Stimulated activated CD4-positive, alpha-beta T cell treated with anti-CD3 and anti-CD28 coated beads, Interleukin-1b, Interleukin-23, amount 100 ng/mL, for 4 hours (primary cell): ENCODE measurements around the gene CCDC186.
A peak's percentile ranks its signal among the peaks of the same experiment; 100 is the strongest.
"Not testable (repeated sequence)": the region's sequence is repeated elsewhere in the genome, so short reads cannot be mapped to it uniquely, and the experiment has no call there.

Source experiments
- DNase-seq, 2 donors: peaks; one replicate each; pipeline ENCODE4 v3.0.0-alpha.2; 2020; ENCODE audit warnings: low read depth in 2 of 2

Gene CCDC186

GRCh38 chr10:114174695-114175188 lies 739 bp upstream of the CCDC186 start:
- DNase-seq = peak in 1 of 2 donors; percentile 38

- no peak for DNase-seq
Observed at GRCh38 chr10:114173603-114173920, 441 bp downstream of the CCDC186 start.

GRCh38 chr10:114172776-114173602 lies 1.0 kb downstream of the CCDC186 start:
- no peak for DNase-seq

- no peak for DNase-seq
Observed at GRCh38 chr10:114172216-114172615, 1.8 kb downstream of the CCDC186 start.

GRCh38 chr10:114168450-114169009 lies 5.5 kb downstream of the CCDC186 start:
- DNase-seq = no peak

- no peak for DNase-seq
Observed at GRCh38 chr10:114167985-114168384, 6.0 kb downstream of the CCDC186 start.

- no peak for DNase-seq
Observed at GRCh38 chr10:114166494-114166893, 7.5 kb downstream of the CCDC186 start.

GRCh38 chr10:114166043-114166442 lies 8.0 kb downstream of the CCDC186 start:
- no peak for DNase-seq

- DNase-seq = no peak
Observed at GRCh38 chr10:114163062-114163461, 10.9 kb downstream of the CCDC186 start.

GRCh38 chr10:114157912-114158311 lies 16.1 kb downstream of the CCDC186 start:
- no peak for DNase-seq

- DNase-seq = no peak
Observed at GRCh38 chr10:114151892-114152291, 22.1 kb downstream of the CCDC186 start.

- no peak for DNase-seq
Observed at GRCh38 chr10:114151486-114151885, 22.5 kb downstream of the CCDC186 start.

GRCh38 chr10:114149476-114149875 lies 24.5 kb downstream of the CCDC186 start:
- not testable (repeated sequence) for DNase-seq

GRCh38 chr10:114143160-114143559 lies 30.8 kb downstream of the CCDC186 start:
- DNase-seq = no peak

- no peak for DNase-seq
Observed at GRCh38 chr10:114142018-114142417, 32.0 kb downstream of the CCDC186 start.

- not testable (repeated sequence) for DNase-seq
Observed at GRCh38 chr10:114140827-114141226, 33.2 kb downstream of the CCDC186 start.

GRCh38 chr10:114140036-114140435 lies 34.0 kb downstream of the CCDC186 start:
- no peak for DNase-seq

- DNase-seq = no peak
Observed at GRCh38 chr10:114138581-114138980, 35.4 kb downstream of the CCDC186 start.

GRCh38 chr10:114135476-114135875 lies 38.5 kb downstream of the CCDC186 start:
- DNase-seq = no peak

- no peak for DNase-seq
Observed at GRCh38 chr10:114131094-114131493, 42.9 kb downstream of the CCDC186 start.

- no peak for DNase-seq
Observed at GRCh38 chr10:114121031-114121430, 53.0 kb downstream of the CCDC186 start.

GRCh38 chr10:114118514-114118913 lies 55.5 kb downstream of the CCDC186 start:
- no peak for DNase-seq

- DNase-seq = no peak
Observed at GRCh38 chr10:114117728-114118127, 56.3 kb downstream of the CCDC186 start.
